VCaP (cell line): Measurements from ENCODE around the gene SLC2A3.
"Not testable (repeated sequence)": the region's sequence is repeated elsewhere in the genome, so short reads cannot be mapped to it uniquely, and the experiment has no call there.

Experiments used
- H3K27ac ChIP-seq: fragments of 450-650 bp; 2 replicates; pipeline ENCODE4 v1.5.1; 2017
- TF ChIP-seq, protein P1 (sequence below): fragments of 450-650 bp; conservative IDR thresholded peaks from 2 replicates; pipeline ENCODE4 v1.5.1; 2017; ENCODE audit warnings: mild to moderate bottlenecking, moderate library complexity

Gene SLC2A3

GRCh38 chr12:7970475-7971252 lies 34.7 kb upstream of the SLC2A3 start:
- TF ChIP-seq, protein P1, sequence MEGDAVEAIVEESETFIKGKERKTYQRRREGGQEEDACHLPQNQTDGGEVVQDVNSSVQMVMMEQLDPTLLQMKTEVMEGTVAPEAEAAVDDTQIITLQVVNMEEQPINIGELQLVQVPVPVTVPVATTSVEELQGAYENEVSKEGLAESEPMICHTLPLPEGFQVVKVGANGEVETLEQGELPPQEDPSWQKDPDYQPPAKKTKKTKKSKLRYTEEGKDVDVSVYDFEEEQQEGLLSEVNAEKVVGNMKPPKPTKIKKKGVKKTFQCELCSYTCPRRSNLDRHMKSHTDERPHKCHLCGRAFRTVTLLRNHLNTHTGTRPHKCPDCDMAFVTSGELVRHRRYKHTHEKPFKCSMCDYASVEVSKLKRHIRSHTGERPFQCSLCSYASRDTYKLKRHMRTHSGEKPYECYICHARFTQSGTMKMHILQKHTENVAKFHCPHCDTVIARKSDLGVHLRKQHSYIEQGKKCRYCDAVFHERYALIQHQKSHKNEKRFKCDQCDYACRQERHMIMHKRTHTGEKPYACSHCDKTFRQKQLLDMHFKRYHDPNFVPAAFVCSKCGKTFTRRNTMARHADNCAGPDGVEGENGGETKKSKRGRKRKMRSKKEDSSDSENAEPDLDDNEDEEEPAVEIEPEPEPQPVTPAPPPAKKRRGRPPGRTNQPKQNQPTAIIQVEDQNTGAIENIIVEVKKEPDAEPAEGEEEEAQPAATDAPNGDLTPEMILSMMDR, result no peak
- H3K27ac ChIP-seq, result peak overlapping the region; percentile 73

DNA sequence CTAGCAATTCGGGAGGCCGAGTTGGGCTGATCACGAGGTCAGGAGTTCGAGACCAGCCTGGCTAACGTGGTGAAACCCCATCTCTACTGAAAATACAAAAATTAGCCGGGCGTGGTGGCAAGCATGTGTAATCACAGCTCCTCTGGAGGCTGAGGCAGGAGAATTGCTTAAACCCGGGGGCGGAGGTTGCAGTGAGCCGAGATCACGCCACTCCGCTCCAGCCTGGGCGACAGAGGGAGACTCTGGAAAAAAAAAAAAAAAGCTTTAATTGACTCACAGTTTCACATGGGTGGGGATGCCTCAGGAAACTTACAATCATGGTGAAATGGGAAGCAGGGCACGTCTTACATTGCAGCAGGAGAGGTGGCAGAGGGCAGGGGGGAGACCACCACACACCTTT lies 30.6 kb upstream of the SLC2A3 start:
- TF ChIP-seq, protein P1, result no peak

GRCh38 chr12:7964669-7965068 lies 28.7 kb upstream of the SLC2A3 start:
- not testable (repeated sequence) for H3K27ac ChIP-seq

More for the DNA sequence above, 30.6 kb upstream of the SLC2A3 start:
- H3K27ac ChIP-seq, result no peak overlapping the region

- TF ChIP-seq, protein P1, result no peak
- no peak overlapping the region for H3K27ac ChIP-seq
These were observed 25.6 kb upstream of the SLC2A3 start for GRCh38 chr12:7961395-7962178.

DNA sequence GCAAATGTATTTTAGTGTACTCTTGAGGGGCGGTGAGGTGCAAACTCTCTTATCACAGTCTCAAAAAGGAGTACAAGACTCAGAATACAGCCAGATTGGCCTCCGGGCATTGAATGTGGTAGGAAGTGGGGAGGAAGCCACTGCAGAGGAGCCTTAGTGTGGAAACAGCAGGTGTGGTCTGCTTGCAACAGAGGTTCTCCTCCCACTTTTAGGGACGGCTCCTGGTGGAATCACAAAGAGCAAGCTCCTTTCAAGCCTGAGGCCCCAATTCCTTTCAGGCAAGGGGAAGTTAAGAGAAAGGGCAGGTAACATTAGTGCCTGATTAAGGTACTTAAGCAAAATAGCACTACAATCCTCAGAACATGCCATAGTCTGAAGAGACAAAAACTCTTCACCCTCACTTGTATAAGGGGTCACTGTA lies 23.7 kb upstream of the SLC2A3 start:
- H3K27ac ChIP-seq, result no peak overlapping the region
- TF ChIP-seq, protein P1, result no peak

- TF ChIP-seq, protein P1, result no peak
- H3K27ac ChIP-seq, result no peak overlapping the region
These were observed 23.3 kb upstream of the SLC2A3 start for GRCh38 chr12:7959278-7959677.

DNA sequence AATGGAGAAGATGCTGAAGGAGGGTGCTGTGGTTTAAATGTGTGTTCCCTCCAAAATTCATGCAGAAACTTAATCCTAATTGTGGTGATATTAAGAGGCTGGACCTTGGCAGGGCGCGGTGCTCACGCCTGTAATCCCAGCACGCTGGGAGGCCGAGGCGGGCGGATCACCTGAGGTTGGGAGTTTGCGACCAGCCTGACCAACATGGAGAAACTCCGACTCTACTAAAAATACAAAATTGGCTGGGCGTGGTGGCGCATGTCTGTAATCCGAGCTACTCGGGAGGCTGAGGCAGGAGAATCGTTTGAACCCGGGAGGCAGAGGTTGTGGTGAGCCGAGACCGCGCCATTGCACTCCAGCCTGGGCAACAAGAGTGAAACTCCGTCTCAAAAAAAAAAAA lies 18.9 kb upstream of the SLC2A3 start:
- not testable (repeated sequence) for H3K27ac ChIP-seq

DNA sequence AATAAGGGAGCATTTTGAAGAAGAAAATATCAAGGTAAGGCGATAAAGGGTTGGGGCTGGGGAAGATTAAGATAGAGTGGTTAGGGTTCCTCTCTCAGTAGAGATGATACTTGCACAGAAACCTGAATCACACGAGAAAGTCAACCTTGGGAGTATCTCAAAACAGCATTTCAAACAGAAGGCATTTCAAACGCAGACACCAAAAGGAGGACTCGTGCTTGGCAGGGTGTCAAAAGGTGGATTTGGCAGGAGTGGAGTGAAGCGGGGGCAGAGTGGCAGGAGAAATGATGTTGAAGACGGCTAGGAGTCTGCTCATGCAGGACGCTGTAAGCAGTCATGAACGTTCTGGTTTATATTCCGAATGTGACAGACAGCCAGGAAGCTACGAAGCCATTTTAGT lies 18.4 kb upstream of the SLC2A3 start:
- H3K27ac ChIP-seq, result not testable (repeated sequence)

GRCh38 chr12:7953912-7954311 lies 17.9 kb upstream of the SLC2A3 start:
- H3K27ac ChIP-seq, result not testable (repeated sequence)
